Astrocyte (in vitro differentiated cells and primary cell): ENCODE measurements around the gene TENM4. TPM values are rescaled to one million over a fixed set of nuclear protein-coding genes. Genes with fewer than 3 reads are reported as not detected.

Source experiments
- DNase-seq: peaks from one replicate; pipeline ENCODE4 v3.0.0-alpha.2; 2010; ENCODE audit warnings: low read depth
- FAIRE-seq: peaks from 2 replicates; lab custom pipeline; 2011; peaks lifted over from hg19 to GRCh38; lab: Jason Lieb, UNC
- H2AFZ ChIP-seq: 2 replicates; pipeline ENCODE4 v1.6.0; 2012; ENCODE audit warnings: low read depth, low read length, inconsistent platforms
- H3K27ac ChIP-seq: 2 replicates; pipeline ENCODE4 v1.5.1; 2011; ENCODE audit warnings: low read depth, low read length, inconsistent platforms
- H3K27me3 ChIP-seq: 2 replicates; pipeline ENCODE4 v1.6.0; 2011; ENCODE audit warnings: low read length, inconsistent platforms; ENCODE audit not compliant: insufficient read depth
- H3K36me3 ChIP-seq: 2 replicates; pipeline ENCODE4 v1.5.1; 2011; ENCODE audit warnings: low read length, inconsistent platforms; ENCODE audit not compliant: insufficient read depth
- H3K4me1 ChIP-seq: 2 replicates; pipeline ENCODE4 v1.5.1; 2011; ENCODE audit warnings: low read length, inconsistent platforms; ENCODE audit not compliant: insufficient read depth
- H3K4me2 ChIP-seq: 2 replicates; pipeline ENCODE4 v1.6.0; 2012; ENCODE audit warnings: low read length, inconsistent platforms
- H3K4me3 ChIP-seq: 2 replicates; pipeline ENCODE4 v1.5.1; 2011; ENCODE audit warnings: low read depth, mild to moderate bottlenecking, low read length, inconsistent platforms; ENCODE audit not compliant: insufficient read depth
- H3K79me2 ChIP-seq: 2 replicates; pipeline ENCODE4 v1.6.0; 2012; ENCODE audit warnings: mild to moderate bottlenecking, low read length, inconsistent platforms; ENCODE audit not compliant: insufficient read depth
- H3K9ac ChIP-seq: 2 replicates; pipeline ENCODE4 v1.6.0; 2012; ENCODE audit warnings: mild to moderate bottlenecking, low read length, inconsistent platforms
- H3K9me3 ChIP-seq: 2 replicates; pipeline ENCODE4 v1.5.1; 2012; ENCODE audit warnings: low read depth, mild to moderate bottlenecking, low read length, inconsistent platforms; ENCODE audit not compliant: insufficient read depth
- H4K20me1 ChIP-seq: 2 replicates; pipeline ENCODE4 v1.6.0; 2012; ENCODE audit warnings: low read length, inconsistent platforms; ENCODE audit not compliant: insufficient read depth
- H3K27ac Mint-ChIP-seq: one replicate; pipeline ENCODE4 v1.8.0; 2021; ENCODE audit warnings: mild to moderate bottlenecking, mixed read lengths; ENCODE audit not compliant: unreplicated experiment
- H3K27me3 Mint-ChIP-seq: one replicate; pipeline ENCODE4 v1.8.0; 2021; ENCODE audit warnings: low read depth, mixed read lengths; ENCODE audit not compliant: unreplicated experiment
- H3K36me3 Mint-ChIP-seq: one replicate; pipeline ENCODE4 v1.8.0; 2021; ENCODE audit warnings: low read depth, mixed read lengths; ENCODE audit not compliant: unreplicated experiment
- H3K4me1 Mint-ChIP-seq: one replicate; pipeline ENCODE4 v1.8.0; 2021; ENCODE audit warnings: low read depth, mixed read lengths; ENCODE audit not compliant: unreplicated experiment
- H3K4me3 Mint-ChIP-seq: one replicate; pipeline ENCODE4 v1.8.0; 2021; ENCODE audit warnings: mild to moderate bottlenecking, moderate library complexity, mixed read lengths; ENCODE audit not compliant: unreplicated experiment
- H3K9me3 Mint-ChIP-seq: one replicate; pipeline ENCODE4 v1.8.0; 2021; ENCODE audit warnings: mild to moderate bottlenecking, mixed read lengths; ENCODE audit not compliant: unreplicated experiment
- CTCF ChIP-seq: IDR thresholded peaks from 2 replicates; pipeline ENCODE4 v1.5.1; 2011; ENCODE audit warnings: low read depth, mild to moderate bottlenecking, inconsistent platforms, low read length, moderate library complexity; ENCODE audit not compliant: insufficient read depth
- EZH2 ChIP-seq: IDR thresholded peaks from 2 replicates; pipeline ENCODE4 v1.6.1; 2012; ENCODE audit warnings: mild to moderate bottlenecking, low read length, inconsistent platforms; ENCODE audit not compliant: insufficient read depth
- total RNA-seq: library from RNA; stranded (reverse); gene quantifications from 2 replicates; pipeline ENCODE4 v1.2.1, GENCODE V29; 2021

TENM4 gene
- total RNA-seq, 1 donor from 2014 or later: 7.5 TPM

- Mint-ChIP-seq H3K4me3 (no peak overlapping the region), H3K36me3 (no peaks in the 10 kb centered on the region)
- H3K4me2 ChIP-seq: no peak overlapping the region
Observed at GRCh38 chr11:78909386-78909785, 531.4 kb downstream of the TENM4 start.

GRCh38 chr11:78907636-78908035 lies 533.2 kb downstream of the TENM4 start:
- H3K9ac ChIP-seq: no peak overlapping the region
- no peak overlapping the region for H2AFZ ChIP-seq
- H3K36me3 Mint-ChIP-seq: no peaks in the 10 kb centered on the region
- FAIRE-seq (no peak), DNase-seq (no peak)
- no peak overlapping the region for H3K27ac Mint-ChIP-seq
- TF ChIP-seq EZH2: no peak
- no peak for TF ChIP-seq CTCF
- no peaks in the 10 kb centered on the region for H3K27me3 ChIP-seq
- H3K79me2 ChIP-seq: no peaks in the 10 kb centered on the region
- no peak overlapping the region for H3K4me2 ChIP-seq
- H3K9me3 ChIP-seq: no peaks in the 10 kb centered on the region
- no peaks in the 10 kb centered on the region for H3K9me3 Mint-ChIP-seq
- no peak overlapping the region for H3K27ac ChIP-seq
- peaks cover 5% of the 10 kb centered on the region for H4K20me1 ChIP-seq
- no peak overlapping the region for H3K4me3 ChIP-seq
- H3K4me1 ChIP-seq: no peaks in the 10 kb centered on the region
- H3K4me3 Mint-ChIP-seq: no peak overlapping the region
- no peaks in the 10 kb centered on the region for H3K36me3 ChIP-seq
- H3K4me1 Mint-ChIP-seq: no peaks in the 10 kb centered on the region
- H3K27me3 Mint-ChIP-seq: peaks cover 7% of the 10 kb centered on the region

More at GRCh38 chr11:78909386-78909785, 531.4 kb downstream of the TENM4 start:
- H2AFZ ChIP-seq: no peak overlapping the region
- no peak for DNase-seq
- H3K4me3 ChIP-seq: no peak overlapping the region
- H3K9ac ChIP-seq: no peak overlapping the region
- Mint-ChIP-seq H3K4me1 (no peaks in the 10 kb centered on the region), H3K9me3 (peaks cover under 1% of the 10 kb centered on the region), H3K27me3 (peaks cover 11% of the 10 kb centered on the region), H3K27ac (no peak overlapping the region)
- H3K79me2 ChIP-seq: no peaks in the 10 kb centered on the region
- no peaks in the 10 kb centered on the region for H3K36me3 ChIP-seq
- H3K27me3 ChIP-seq: no peaks in the 10 kb centered on the region
- H4K20me1 ChIP-seq: peaks cover 5% of the 10 kb centered on the region
- no peak for TF ChIP-seq CTCF
- TF ChIP-seq EZH2: no peak
- H3K9me3 ChIP-seq: no peaks in the 10 kb centered on the region
- no peak overlapping the region for H3K27ac ChIP-seq
- no peak for FAIRE-seq
- H3K4me1 ChIP-seq: no peaks in the 10 kb centered on the region

GRCh38 chr11:78906566-78906965 lies 534.3 kb downstream of the TENM4 start:
- no peaks in the 10 kb centered on the region for H3K9me3 Mint-ChIP-seq
- FAIRE-seq: no peak
- no peak overlapping the region for H3K27ac ChIP-seq
- H3K79me2 ChIP-seq: no peaks in the 10 kb centered on the region
- H3K9me3 ChIP-seq: no peaks in the 10 kb centered on the region
- TF ChIP-seq CTCF: no peak
- no peak for TF ChIP-seq EZH2
- H3K27me3 ChIP-seq: no peaks in the 10 kb centered on the region
- H3K27ac Mint-ChIP-seq: no peak overlapping the region
- H3K4me1 Mint-ChIP-seq: no peaks in the 10 kb centered on the region
- H3K36me3 ChIP-seq: peaks cover 3% of the 10 kb centered on the region
- DNase-seq: no peak
- H3K4me1 ChIP-seq: no peaks in the 10 kb centered on the region
- no peak overlapping the region for H3K9ac ChIP-seq
- no peaks in the 10 kb centered on the region for H3K36me3 Mint-ChIP-seq
- peaks cover 5% of the 10 kb centered on the region for H4K20me1 ChIP-seq
- peaks cover 14% of the 10 kb centered on the region for H3K27me3 Mint-ChIP-seq
- H3K4me3 Mint-ChIP-seq: no peak overlapping the region
- H2AFZ ChIP-seq: no peak overlapping the region
- no peak overlapping the region for H3K4me3 ChIP-seq
- H3K4me2 ChIP-seq: no peak overlapping the region
